PC-3 (cell line): ENCODE data around the gene GCC2. TPM values are rescaled to one million over a fixed set of nuclear protein-coding genes. Genes with fewer than 3 reads are reported as not detected.

Experiments
- ATAC-seq: fragments of 200-7000 bp; cut with Tn5 transposase; 2 replicates; pipeline ENCODE4 v1.9.1; 2020; ENCODE audit warnings: mild to moderate bottlenecking, moderate library complexity
- BruUV-seq: library from RNA; stranded (reverse); fragments of 400-500 nt; replicated peaks from 2 replicates; lab custom pipeline; 2021; lab: Mats Ljungman, UMichigan
- CTCF ChIA-PET: fragments of 300-600 bp; sonication (Branson Sonifier 250); formaldehyde crosslinking; loops from one replicate; lab custom pipeline; 2022; ENCODE audit warnings: antibody characterized with exemption; lab: Charles Lee
- POLR2A ChIA-PET: fragments of 300-600 bp; sonication (Branson Sonifier 250); formaldehyde crosslinking; loops from one replicate; lab custom pipeline; 2022; ENCODE audit warnings: antibody characterized with exemption; ENCODE audit not compliant: unreplicated experiment; lab: Charles Lee
- DNase-seq: peaks from one replicate; pipeline ENCODE4 v3.0.0-alpha.2; 2015
- H2AFZ ChIP-seq: fragments of 300-600 bp; sonication (generic); 2 replicates; pipeline ENCODE4 v1.6.0; 2016; ENCODE audit warnings: antibody characterized with exemption, low read length
- H3F3A ChIP-seq: fragments of 300-600 bp; sonication (generic); one replicate; pipeline ENCODE4 v1.6.0; 2017; ENCODE audit warnings: antibody characterized with exemption, low read length, control low read depth, mild to moderate bottlenecking; ENCODE audit not compliant: unreplicated experiment
- H3K27ac ChIP-seq: fragments of 300-600 bp; sonication (generic); 2 replicates; pipeline ENCODE4 v1.5.1; 2016; ENCODE audit warnings: mild to moderate bottlenecking, low read length
- H3K27me3 ChIP-seq: fragments of 300-600 bp; sonication (generic); 2 replicates; pipeline ENCODE4 v1.6.1; 2016; ENCODE audit warnings: low read length, mixed read lengths
- H3K36me3 ChIP-seq: fragments of 300-600 bp; sonication (generic); 2 replicates; pipeline ENCODE4 v1.6.1; 2016; ENCODE audit warnings: low read depth, mixed run types, low read length, mixed read lengths
- H3K4me1 ChIP-seq: fragments of 300-600 bp; sonication (generic); 2 replicates; pipeline ENCODE4 v1.5.1; 2016; ENCODE audit warnings: low read length; ENCODE audit not compliant: insufficient read depth
- H3K4me2 ChIP-seq: fragments of 300-600 bp; sonication (generic); 2 replicates; pipeline ENCODE4 v1.6.0; 2016; ENCODE audit warnings: low read length
- H3K4me3 ChIP-seq: fragments of 300-600 bp; sonication (generic); 2 replicates; pipeline ENCODE4 v1.5.1; 2016; ENCODE audit warnings: mild to moderate bottlenecking, low read length, mixed read lengths
- H3K79me2 ChIP-seq: fragments of 300-600 bp; sonication (generic); 2 replicates; pipeline ENCODE4 v1.6.1; 2017; ENCODE audit warnings: low read length, mixed read lengths
- H3K9ac ChIP-seq: fragments of 300-600 bp; sonication (generic); 2 replicates; pipeline ENCODE4 v1.6.0; 2016; ENCODE audit warnings: mild to moderate bottlenecking, low read length
- H3K9me2 ChIP-seq: fragments of 300-600 bp; sonication (generic); replicated peaks from 2 replicates; pipeline ENCODE4 v1.6.1; 2016; ENCODE audit warnings: mixed run types, low read length, mixed read lengths
- H3K9me3 ChIP-seq: fragments of 300-600 bp; sonication (generic); 2 replicates; pipeline ENCODE4 v1.6.1; 2016; ENCODE audit warnings: low read length, mixed read lengths
- H4K20me1 ChIP-seq: fragments of 300-600 bp; sonication (generic); 2 replicates; pipeline ENCODE4 v1.6.1; 2016; ENCODE audit warnings: low read length, mixed read lengths
- EZH2 ChIP-seq: fragments of 300-600 bp; sonication (generic); IDR thresholded peaks from one replicate; pipeline ENCODE4 v1.6.1; 2017; ENCODE audit warnings: antibody characterized with exemption, mild to moderate bottlenecking, low read length; ENCODE audit not compliant: unreplicated experiment
- EZH2phosphoT487 ChIP-seq: fragments of 300-600 bp; sonication (generic); IDR thresholded peaks from 2 replicates; pipeline ENCODE4 v1.6.1; 2018; ENCODE audit warnings: mild to moderate bottlenecking, antibody characterized with exemption, low read length, borderline replicate concordance
- intact Hi-C: fragments of 100-400 bp; cut with micrococcal nuclease; formaldehyde crosslinking; loops from 2 replicates; pipeline ENCODE4 v1.9.0; 2023
- total RNA-seq: library from RNA; depleted of rRNA; stranded (reverse); fragments of >200 nt; gene quantifications from 2 replicates; pipeline ENCODE4 v1.2.3, GENCODE V29; 2014
- TF ChIP-seq, protein P1 (sequence below): fragments of 300-600 bp; sonication (generic); conservative IDR thresholded peaks from 2 replicates; pipeline ENCODE4 v1.5.1; 2017; ENCODE audit warnings: antibody characterized with exemption, low read depth, mild to moderate bottlenecking, low read length

Gene GCC2
- total RNA-seq, 1 experiment from 2014 or later = 10.1 TPM

DNA sequence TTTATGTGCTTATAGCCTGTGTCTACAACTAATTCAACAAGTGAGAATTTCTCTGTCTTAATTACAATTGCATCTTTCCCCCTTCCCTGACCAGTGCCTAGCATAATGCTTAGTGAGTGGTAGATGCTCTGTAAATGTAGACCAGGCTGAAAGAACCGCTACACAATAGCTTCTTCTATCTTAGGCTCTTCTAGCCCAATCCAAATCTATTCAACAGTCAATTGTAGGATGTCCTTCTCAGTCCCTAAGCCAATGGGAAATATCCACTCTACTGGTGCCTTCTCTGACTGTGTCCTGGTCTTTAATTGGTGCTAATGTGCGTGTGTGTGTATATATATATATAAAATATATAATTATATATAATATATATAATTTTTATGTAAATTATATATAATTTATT is 34.1 kb upstream of the GCC2 start:
- ChIA-PET CTCF (no interaction called here), POLR2A (no interaction called here)
- Histone ChIP-seq H3K4me1 (peaks cover 34% of the 10 kb centered on the region), H3K27me3 (no peaks in the 10 kb centered on the region), H3K79me2 (no peaks in the 10 kb centered on the region), H3K9me3 (no peaks in the 10 kb centered on the region), H3K9ac (no peak overlapping the region), H3K9me2 (no peaks in the 10 kb centered on the region), H3F3A (no peaks in the 10 kb centered on the region), H3K4me2 (peak overlapping the region; percentile 68; the same call in 1 of the 2 replicates), H4K20me1 (no peaks in the 10 kb centered on the region), H3K36me3 (no peaks in the 10 kb centered on the region), H3K4me3 (no peak overlapping the region), H2AFZ (no peak overlapping the region), H3K27ac (peak overlapping the region; percentile 97; the same call in 1 of the 2 replicates)
- no TSS peak for BruUV-seq
- intact Hi-C loops = no loop called here
- DNase-seq (no peak), ATAC-seq (no peak)
- TF ChIP-seq, protein P1, sequence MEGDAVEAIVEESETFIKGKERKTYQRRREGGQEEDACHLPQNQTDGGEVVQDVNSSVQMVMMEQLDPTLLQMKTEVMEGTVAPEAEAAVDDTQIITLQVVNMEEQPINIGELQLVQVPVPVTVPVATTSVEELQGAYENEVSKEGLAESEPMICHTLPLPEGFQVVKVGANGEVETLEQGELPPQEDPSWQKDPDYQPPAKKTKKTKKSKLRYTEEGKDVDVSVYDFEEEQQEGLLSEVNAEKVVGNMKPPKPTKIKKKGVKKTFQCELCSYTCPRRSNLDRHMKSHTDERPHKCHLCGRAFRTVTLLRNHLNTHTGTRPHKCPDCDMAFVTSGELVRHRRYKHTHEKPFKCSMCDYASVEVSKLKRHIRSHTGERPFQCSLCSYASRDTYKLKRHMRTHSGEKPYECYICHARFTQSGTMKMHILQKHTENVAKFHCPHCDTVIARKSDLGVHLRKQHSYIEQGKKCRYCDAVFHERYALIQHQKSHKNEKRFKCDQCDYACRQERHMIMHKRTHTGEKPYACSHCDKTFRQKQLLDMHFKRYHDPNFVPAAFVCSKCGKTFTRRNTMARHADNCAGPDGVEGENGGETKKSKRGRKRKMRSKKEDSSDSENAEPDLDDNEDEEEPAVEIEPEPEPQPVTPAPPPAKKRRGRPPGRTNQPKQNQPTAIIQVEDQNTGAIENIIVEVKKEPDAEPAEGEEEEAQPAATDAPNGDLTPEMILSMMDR = no peak
- no peak for TF ChIP-seq EZH2phosphoT487
- TF ChIP-seq EZH2 = no peak

DNA sequence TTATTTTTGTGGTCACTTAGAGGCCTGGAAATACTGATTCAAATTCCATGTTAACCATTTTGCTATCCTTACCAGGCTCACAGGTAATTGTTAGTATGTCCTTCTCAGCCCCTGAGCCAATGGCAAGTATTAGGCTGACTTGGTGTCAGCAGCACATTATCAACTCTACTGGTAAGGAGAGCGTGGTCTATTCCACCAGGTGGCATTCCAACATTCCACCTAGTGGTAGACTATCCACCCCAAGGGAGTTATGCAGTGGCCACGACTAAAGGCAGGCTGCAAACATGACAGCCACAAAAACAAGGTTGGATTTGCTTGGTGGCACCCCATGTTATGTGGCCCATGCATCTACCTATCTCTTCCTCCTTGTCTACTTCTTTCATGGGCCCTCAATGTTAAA is 31.8 kb upstream of the GCC2 start:
- no peaks in the 10 kb centered on the region for H4K20me1 ChIP-seq
- no peaks in the 10 kb centered on the region for H3K79me2 ChIP-seq
- H3F3A ChIP-seq = no peaks in the 10 kb centered on the region
- peak; percentile 56 for ATAC-seq
- TF ChIP-seq EZH2 = no peak
- TF ChIP-seq, protein P1 = peak; percentile 56
- ChIA-PET CTCF (no interaction called here), POLR2A (no interaction called here)
- H3K4me1 ChIP-seq = peaks cover 34% of the 10 kb centered on the region
- no peaks in the 10 kb centered on the region for H3K27me3 ChIP-seq
- H2AFZ ChIP-seq = no peak overlapping the region
- H3K27ac ChIP-seq = no peak overlapping the region
- H3K9me3 ChIP-seq = no peaks in the 10 kb centered on the region
- H3K9me2 ChIP-seq = no peaks in the 10 kb centered on the region
- H3K36me3 ChIP-seq = no peaks in the 10 kb centered on the region
- no TSS peak for BruUV-seq
- H3K4me2 ChIP-seq = no peak overlapping the region
- H3K4me3 ChIP-seq = no peak overlapping the region
- intact Hi-C loops = no loop called here
- DNase-seq = peak; percentile 45
- H3K9ac ChIP-seq = no peak overlapping the region

DNA sequence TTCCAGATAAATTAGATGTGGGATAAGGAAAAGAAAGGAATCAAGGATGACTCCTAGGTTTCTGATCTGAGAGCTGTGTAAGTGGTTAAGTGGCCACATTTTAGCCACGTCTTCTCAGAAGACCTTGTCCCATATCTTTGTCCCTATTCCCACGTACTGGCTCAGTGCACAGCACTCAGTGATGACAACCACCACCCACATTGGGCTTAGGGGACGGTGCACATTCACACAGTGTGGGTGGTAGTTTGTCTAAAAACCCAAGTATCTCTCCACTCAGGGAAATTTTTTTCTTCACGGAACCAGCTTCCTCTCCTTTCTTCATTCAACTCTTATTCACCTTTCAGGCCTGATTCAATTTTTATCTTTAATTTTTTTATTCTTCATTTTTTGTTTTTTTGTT is 30.6 kb upstream of the GCC2 start:
- Histone ChIP-seq H3K4me2 (no peak overlapping the region), H3F3A (no peaks in the 10 kb centered on the region), H3K9me2 (no peaks in the 10 kb centered on the region), H3K79me2 (no peaks in the 10 kb centered on the region), H3K36me3 (no peaks in the 10 kb centered on the region), H3K9me3 (no peaks in the 10 kb centered on the region), H3K4me3 (no peak overlapping the region), H3K4me1 (peaks cover 28% of the 10 kb centered on the region), H2AFZ (no peak overlapping the region), H4K20me1 (no peaks in the 10 kb centered on the region), H3K9ac (no peak overlapping the region), H3K27ac (no peak overlapping the region), H3K27me3 (no peaks in the 10 kb centered on the region)
- DNase-seq (no peak), ATAC-seq (no peak)
- no peak for TF ChIP-seq EZH2
- TF ChIP-seq, protein P1 = no peak
- TF ChIP-seq EZH2phosphoT487 = no peak
- ChIA-PET POLR2A (no interaction called here), CTCF (no interaction called here)
- BruUV-seq = no TSS peak
- intact Hi-C loops = no loop called here
